OCI-LY7 (cell line): ENCODE data around the gene ZNF212. TPM values are rescaled to one million over a fixed set of nuclear protein-coding genes. Genes with fewer than 3 reads are reported as not detected.

Experiments
- BruUV-seq: library from RNA; stranded (reverse); fragments of 400-500 nt; replicated peaks from 2 replicates; lab custom pipeline; 2021; lab: Mats Ljungman, UMichigan
- CTCF ChIA-PET: fragments of 300-600 bp; sonication (Branson Sonifier 250); formaldehyde crosslinking; loops from one replicate; lab custom pipeline; 2022; ENCODE audit warnings: antibody characterized with exemption; ENCODE audit not compliant: unreplicated experiment; lab: Charles Lee
- POLR2A ChIA-PET: fragments of 300-600 bp; sonication (Branson Sonifier 250); formaldehyde crosslinking; loops from one replicate; lab custom pipeline; 2022; ENCODE audit warnings: antibody characterized with exemption; lab: Charles Lee
- DNase-seq: peaks from one replicate; pipeline ENCODE4 v3.0.0-alpha.2; 2015; ENCODE audit warnings: low spot score
- H2AFZ ChIP-seq: fragments of 200-600 bp; sonication (generic), shearing (Covaris generic); 2 replicates; pipeline ENCODE4 v1.6.1; 2014; ENCODE audit warnings: mild to moderate bottlenecking, antibody characterized with exemption, low read length, moderate library complexity
- H3K27ac ChIP-seq: fragments of 200-600 bp; sonication (generic); 2 replicates; pipeline ENCODE4 v1.5.1; 2014; ENCODE audit warnings: mixed run types, low read depth, mild to moderate bottlenecking, moderate library complexity, low read length, inconsistent platforms; ENCODE audit not compliant: poor library complexity, severe bottlenecking
- H3K36me3 ChIP-seq: fragments of 200-600 bp; sonication (generic); 2 replicates; pipeline ENCODE4 v1.6.1; 2014; ENCODE audit warnings: mild to moderate bottlenecking, antibody characterized with exemption, low read length, moderate library complexity, mixed read lengths; ENCODE audit not compliant: insufficient read depth
- H3K4me1 ChIP-seq: fragments of 200-600 bp; sonication (generic); 2 replicates; pipeline ENCODE4 v1.5.1; 2014; ENCODE audit warnings: mild to moderate bottlenecking, low read length; ENCODE audit not compliant: insufficient read depth, poor library complexity, severe bottlenecking
- H3K4me2 ChIP-seq: fragments of 200-600 bp; sonication (generic); 2 replicates; pipeline ENCODE4 v1.6.1; 2014; ENCODE audit warnings: mild to moderate bottlenecking, low read length
- H3K4me3 ChIP-seq: fragments of 200-600 bp; sonication (generic); 2 replicates; pipeline ENCODE4 v1.5.1; 2014; ENCODE audit warnings: mild to moderate bottlenecking, low read depth, low read length; ENCODE audit not compliant: poor library complexity, severe bottlenecking
- H3K79me2 ChIP-seq: fragments of 200-600 bp; sonication (generic); 2 replicates; pipeline ENCODE4 v1.6.1; 2016; ENCODE audit warnings: low read depth, mild to moderate bottlenecking, low read length, moderate library complexity, mixed read lengths; ENCODE audit not compliant: insufficient read depth
- H3K9me2 ChIP-seq: fragments of 200-600 bp; sonication (generic); 2 replicates; pipeline ENCODE4 v1.6.1; 2016; ENCODE audit warnings: mild to moderate bottlenecking, low read length, mixed read lengths; ENCODE audit not compliant: insufficient read depth
- H3K9me3 ChIP-seq: fragments of 200-600 bp; sonication (generic); 2 replicates; pipeline ENCODE4 v1.6.1; 2014; ENCODE audit warnings: mild to moderate bottlenecking, mixed run types, low read length, mixed read lengths
- H4K20me1 ChIP-seq: fragments of 200-600 bp; sonication (generic); 2 replicates; pipeline ENCODE4 v1.6.1; 2014; ENCODE audit warnings: mild to moderate bottlenecking, antibody characterized with exemption, low read length, moderate library complexity, mixed read lengths; ENCODE audit not compliant: insufficient read depth
- CTCF ChIP-seq: fragments of 200-600 bp; sonication (generic); conservative IDR thresholded peaks from 2 replicates; pipeline ENCODE4 v1.5.1; 2014; ENCODE audit warnings: mild to moderate bottlenecking, antibody characterized with exemption, low read length, moderate library complexity, mixed read lengths
- EZH2phosphoT487 ChIP-seq: fragments of 200-600 bp; sonication (generic); IDR thresholded peaks from 2 replicates; pipeline ENCODE4 v1.6.1; 2018; ENCODE audit warnings: low read depth, borderline replicate concordance, mild to moderate bottlenecking, mixed run types, antibody characterized with exemption, low read length, moderate library complexity, mixed read lengths
- intact Hi-C: fragments of 100-400 bp; cut with micrococcal nuclease; formaldehyde crosslinking; loops from one replicate; pipeline ENCODE4 v1.10.0; 2022; ENCODE audit not compliant: unreplicated experiment
- total RNA-seq, 2 experiments: library from RNA; depleted of rRNA in 1 of 2; stranded (reverse); fragments of >200 nt in 1 of 2; shearing (Covaris generic) in 1 of 2; gene quantifications; 2 replicates each; pipeline ENCODE4 v1.2.3, GENCODE V29; 2014 to 2022

Gene ZNF212
- total RNA-seq, 2 experiments from 2014 or later, result 11.6 to 12.7 TPM

DNA sequence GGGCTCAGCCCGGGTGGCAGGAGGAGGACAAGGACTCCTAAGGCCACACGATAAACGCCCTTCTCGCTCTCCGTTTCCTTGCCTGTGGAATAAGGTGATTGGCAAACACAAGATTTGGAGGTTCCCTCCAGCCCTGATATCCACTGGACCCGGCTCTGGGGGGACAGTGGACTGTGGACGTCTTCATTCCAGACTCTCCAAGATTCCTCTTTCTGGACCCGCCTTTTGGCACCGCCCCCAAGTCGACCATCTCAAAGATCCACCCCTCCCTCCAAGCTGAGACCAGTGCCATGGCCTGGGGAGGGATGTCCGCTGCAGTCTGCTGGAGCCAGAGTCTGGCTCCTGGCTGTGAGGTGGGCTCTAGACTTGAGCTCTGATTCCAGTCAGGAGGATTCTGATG lies 46.2 kb downstream of the ZNF212 start:
- CTCF ChIA-PET, result interaction anchor here (0.6 kb wide), 1 partner anchor 90 kb away, joined by 3 read pairs; the partner anchor contains the start of gene ZNF282
- peaks cover under 1% of the 10 kb centered on the region; the same call in 1 of the 2 replicates for H3K36me3 ChIP-seq
- peak overlapping the region; percentile 17; the same call in 1 of the 2 replicates for H2AFZ ChIP-seq
- H3K9me2 ChIP-seq, result no peaks in the 10 kb centered on the region
- peak overlapping the region; percentile 64 for H3K4me3 ChIP-seq
- TF ChIP-seq CTCF, result no peak
- TF ChIP-seq EZH2phosphoT487, result no peak
- no TSS peak for BruUV-seq
- DNase-seq, result no peak
- H3K9me3 ChIP-seq, result no peaks in the 10 kb centered on the region
- intact Hi-C loops, result loop anchor here (1.0 kb wide), 1 partner anchor 23 kb away; the partner anchor contains the start of gene ZNF783
- no peak overlapping the region for H3K27ac ChIP-seq
- no peaks in the 10 kb centered on the region for H3K79me2 ChIP-seq
- H3K4me1 ChIP-seq, result peaks cover 34% of the 10 kb centered on the region
- POLR2A ChIA-PET, result interaction anchor here (0.6 to 1.7 kb wide), 4 partner anchors 11 to 28 kb away, joined by 4 to 10 read pairs (median 5); partner anchors contain the start of gene ZNF783
- peaks cover 4% of the 10 kb centered on the region; the same call in 1 of the 2 replicates for H4K20me1 ChIP-seq
- H3K4me2 ChIP-seq, result peak overlapping the region; percentile 87

DNA sequence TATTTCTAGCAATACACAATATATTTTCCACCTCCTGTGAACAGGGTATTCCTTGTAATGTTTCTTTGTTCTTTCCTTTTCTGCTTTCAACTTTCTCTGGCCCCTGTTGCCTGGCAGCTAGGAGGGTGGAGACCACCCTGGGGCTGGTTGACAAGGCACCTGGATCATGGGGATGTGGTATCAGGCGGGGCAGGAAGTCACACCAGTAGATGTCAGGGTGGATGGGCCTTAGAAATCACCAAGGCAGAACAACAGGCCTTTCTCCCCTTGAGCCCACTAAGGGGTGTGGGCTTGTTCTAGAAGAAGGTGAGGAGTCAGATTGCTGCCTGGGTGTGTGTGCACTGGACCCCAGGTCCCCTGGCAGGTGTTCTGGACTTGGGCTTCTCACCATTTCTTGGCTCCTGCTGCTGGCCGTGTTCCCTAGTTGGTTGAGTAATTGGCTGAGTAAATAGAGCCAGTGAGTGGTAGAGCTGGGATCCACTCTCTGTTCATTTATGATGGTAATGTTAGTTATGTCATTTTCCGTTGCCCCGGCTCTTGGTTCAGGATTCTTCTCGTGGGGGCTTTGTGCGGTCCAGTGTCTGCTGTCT lies 47.5 kb downstream of the ZNF212 start:
- ChIA-PET CTCF (no interaction called here), POLR2A (no interaction called here)
- DNase-seq, result peak; percentile 35
- intact Hi-C loops, result no loop called here
- H3K4me3 ChIP-seq, result no peak overlapping the region
- no peak overlapping the region for H2AFZ ChIP-seq
- H3K4me2 ChIP-seq, result no peak overlapping the region
- H3K4me1 ChIP-seq, result peaks cover 34% of the 10 kb centered on the region
- H3K9me3 ChIP-seq, result no peaks in the 10 kb centered on the region
- no peaks in the 10 kb centered on the region for H3K9me2 ChIP-seq
- H4K20me1 ChIP-seq, result peaks cover 4% of the 10 kb centered on the region; the same call in 1 of the 2 replicates
- H3K36me3 ChIP-seq, result no peaks in the 10 kb centered on the region
- no TSS peak for BruUV-seq
- no peak for TF ChIP-seq EZH2phosphoT487
- no peak overlapping the region for H3K27ac ChIP-seq
- H3K79me2 ChIP-seq, result no peaks in the 10 kb centered on the region

DNA sequence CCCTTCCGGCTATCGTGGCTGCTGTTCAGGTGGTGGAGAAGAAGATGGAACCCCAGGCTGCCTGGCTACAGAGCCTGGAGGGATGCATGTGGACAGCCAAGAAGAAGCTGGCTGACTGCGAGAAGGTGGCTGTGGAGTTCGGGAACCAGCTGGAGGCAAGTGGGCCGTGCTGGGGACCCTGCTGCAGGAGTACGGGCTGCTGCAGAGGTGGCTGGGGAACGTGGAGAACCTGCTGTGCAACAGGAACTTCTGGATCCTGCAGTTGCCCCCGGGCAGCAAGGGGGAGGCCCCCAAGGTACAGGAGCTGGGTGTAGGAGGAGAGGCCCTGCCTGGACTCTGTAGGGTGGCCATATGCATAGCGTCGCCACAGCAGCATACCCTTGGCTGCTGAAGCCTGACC lies 48.2 kb downstream of the ZNF212 start:
- H3K4me1 ChIP-seq, result peaks cover 34% of the 10 kb centered on the region
- TF ChIP-seq CTCF, result no peak
- no peak for TF ChIP-seq EZH2phosphoT487
- no peak overlapping the region for H3K27ac ChIP-seq
- no peak for DNase-seq
- no peak overlapping the region for H3K4me2 ChIP-seq
- CTCF ChIA-PET, result no interaction called here
- H3K4me3 ChIP-seq, result no peak overlapping the region
- no peak overlapping the region for H2AFZ ChIP-seq
- no peaks in the 10 kb centered on the region for H3K9me2 ChIP-seq
- H4K20me1 ChIP-seq, result peaks cover 4% of the 10 kb centered on the region; the same call in 1 of the 2 replicates
- no peaks in the 10 kb centered on the region for H3K9me3 ChIP-seq
- POLR2A ChIA-PET, result no interaction called here
- no peaks in the 10 kb centered on the region for H3K36me3 ChIP-seq
- intact Hi-C loops, result no loop called here
- no peaks in the 10 kb centered on the region for H3K79me2 ChIP-seq
- BruUV-seq, result no TSS peak
